Measurements from ENCODE around the gene CCDC51. TPM values are rescaled to one million over a fixed set of nuclear protein-coding genes. Genes with fewer than 3 reads are reported as not detected.

Gene CCDC51
- total and polyA plus RNA-seq, 7 experiments from 2014 or later: 3.6 to 16.5 (median 7.1) TPM

DNA sequence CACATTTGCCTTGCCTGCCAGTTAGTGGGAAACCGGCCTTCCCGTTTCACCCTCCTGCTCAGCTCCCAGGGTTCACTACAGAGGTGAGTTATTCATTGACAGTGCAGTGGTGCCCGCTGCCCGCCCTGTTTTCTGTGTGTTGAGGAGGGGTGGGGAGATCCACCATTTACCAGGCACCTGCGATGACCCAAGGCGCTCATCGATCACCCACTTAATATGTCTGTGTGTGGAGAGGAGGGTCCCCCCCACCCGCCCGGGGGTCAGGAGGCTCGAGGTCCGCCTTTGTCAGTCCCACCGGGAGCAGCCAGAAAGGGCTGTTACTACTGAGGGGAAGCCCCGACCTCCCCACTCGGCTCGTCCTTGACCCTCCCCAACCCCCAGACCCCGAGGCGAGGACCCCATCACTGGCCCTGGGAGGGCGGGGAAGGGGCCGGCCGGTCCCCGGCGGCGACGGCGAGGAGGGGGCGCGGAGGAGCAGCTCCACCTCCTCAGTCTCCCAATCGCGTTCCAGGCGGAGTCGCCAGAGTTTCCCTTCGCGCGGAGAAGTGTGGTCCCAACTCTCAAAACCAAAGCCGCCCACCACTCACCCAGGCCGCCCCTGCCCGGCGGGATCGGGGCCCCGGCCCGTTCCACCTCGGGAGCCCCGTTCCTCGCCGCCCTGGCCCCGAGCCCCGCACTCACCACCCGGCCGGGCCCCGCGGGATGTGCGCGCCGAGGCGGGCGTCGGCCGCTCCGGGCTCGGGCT, 11.2 kb downstream of the CCDC51 start:
- Mint-ChIP-seq H3K9me3 (peaks cover 0 to 2% (median 0%) of the 10 kb centered on the region in 11 donors), H3K4me3 (peak overlapping the region in 9 of 10 donors; percentile 25 to 90 (median 63)), H3K36me3 (peaks cover 0 to 12% (median 0%) of the 10 kb centered on the region in 5 donors), H3K27ac (peak overlapping the region in 1 of 9 donors; percentile 40), H3K4me1 (peaks cover 0 to 17% (median 0%) of the 10 kb centered on the region in 7 donors), H3K27me3 (peaks cover 0 to 30% (median 0%) of the 10 kb centered on the region in 5 donors)
- intact Hi-C loops (cut with micrococcal nuclease): no loop called here
- Histone ChIP-seq H3K36me3 (ENCODE audit: control insufficient read depth in 2 of 3, insufficient read depth in 3 of 3, low read length in 3 of 3) (peaks cover 0 to 21% (median 3%) of the 10 kb centered on the region in 3 experiments), H3K27ac (ENCODE audit: low read depth, low read length) (no peak overlapping the region), H3K4me1 (ENCODE audit: control insufficient read depth in 2 of 2, insufficient read depth in 2 of 2, low read length in 2 of 2) (peaks cover 8 to 10% of the 10 kb centered on the region in 2 donors), H3K4me3 (ENCODE audit: low read length) (peak overlapping the region; percentile 51), H3K9me3 (ENCODE audit: control insufficient read depth in 2 of 3, low read length in 3 of 3) (no peaks in the 10 kb centered on the region), H3K27me3 (ENCODE audit: control insufficient read depth in 2 of 2, insufficient read depth in 2 of 2, low read length in 2 of 2) (no peaks in the 10 kb centered on the region)
- no peak for DNase-seq
- no peak for ATAC-seq
- POLR2A ChIA-PET: interaction anchor here (1.0 kb wide), 1 partner anchor 13 kb away, joined by 3 read pairs; no protein-coding TSS in a partner anchor
- CTCF ChIA-PET: no interaction called here

DNA sequence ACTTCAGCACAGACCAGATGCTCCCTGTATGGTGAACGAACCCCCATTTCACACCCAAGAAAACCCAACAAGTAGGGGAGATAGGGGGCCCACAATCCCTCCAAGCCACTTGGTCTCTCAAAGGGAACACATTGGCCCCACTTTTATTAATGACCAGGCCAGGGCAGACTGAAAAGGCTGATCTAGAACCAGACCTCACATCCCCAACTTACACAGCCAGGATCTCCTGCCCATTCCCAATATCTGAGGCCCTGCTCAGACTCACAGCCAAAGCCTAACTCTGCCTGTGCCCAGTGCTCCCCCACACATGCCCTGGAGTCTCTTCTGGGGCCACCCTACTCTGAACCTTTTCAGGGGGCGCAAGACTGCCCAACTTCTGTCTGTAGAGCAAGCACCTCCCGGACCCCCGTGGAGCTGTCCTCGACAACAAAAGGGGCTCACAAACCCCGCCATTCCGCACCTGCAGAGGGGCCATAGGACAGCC, 11.8 kb downstream of the CCDC51 start:
- intact Hi-C loops (cut with micrococcal nuclease): no loop called here
- Mint-ChIP-seq H3K27ac (peak overlapping the region in 3 of 9 donors; percentile 24 to 41 (median 40)), H3K9me3 (peaks cover 0 to 2% (median 0%) of the 10 kb centered on the region in 11 donors), H3K27me3 (peaks cover 0 to 30% (median 0%) of the 10 kb centered on the region in 5 donors), H3K4me3 (peak overlapping the region; percentile 44 to 90 (median 64)), H3K4me1 (peaks cover 0 to 17% (median 0%) of the 10 kb centered on the region in 7 donors), H3K36me3 (peaks cover 0 to 12% (median 0%) of the 10 kb centered on the region in 5 donors)
- POLR2A ChIA-PET: interaction anchor here (1.0 kb wide), 1 partner anchor 14 kb away, joined by 3 read pairs; no protein-coding TSS in a partner anchor
- H3K4me1 ChIP-seq (ENCODE audit: control insufficient read depth in 2 of 2, insufficient read depth in 2 of 2, low read length in 2 of 2): peaks cover 8 to 10% of the 10 kb centered on the region in 2 donors
- H3K4me3 ChIP-seq (ENCODE audit: low read length): no peak overlapping the region
- ATAC-seq (no peak), DNase-seq (no peak)
- H3K36me3 ChIP-seq (ENCODE audit: control insufficient read depth in 2 of 3, insufficient read depth in 3 of 3, low read length in 3 of 3): peaks cover 0 to 15% (median 3%) of the 10 kb centered on the region in 3 experiments
- no peaks in the 10 kb centered on the region for H3K27me3 ChIP-seq (ENCODE audit: control insufficient read depth in 2 of 2, insufficient read depth in 2 of 2, low read length in 2 of 2)
- H3K9me3 ChIP-seq (ENCODE audit: control insufficient read depth in 2 of 3, low read length in 3 of 3): no peaks in the 10 kb centered on the region
- CTCF ChIA-PET: no interaction called here
- no peak overlapping the region for H3K27ac ChIP-seq (ENCODE audit: low read depth, low read length)

DNA sequence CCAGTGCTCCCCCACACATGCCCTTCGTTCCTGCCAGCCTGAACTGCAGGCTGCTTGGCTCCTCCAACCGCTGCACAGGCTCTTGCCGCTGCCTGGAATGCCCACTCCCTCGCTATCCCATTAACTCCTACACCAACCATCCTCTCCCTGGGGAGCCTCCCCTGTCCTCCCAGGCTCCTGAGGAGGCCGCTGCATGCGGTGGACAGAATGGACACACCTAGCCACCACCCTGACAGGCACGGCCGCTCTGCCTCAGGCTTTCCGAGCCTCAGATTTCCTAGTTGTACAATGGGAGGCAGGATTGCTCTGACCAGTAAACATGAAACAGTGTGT, 12.3 kb downstream of the CCDC51 start:
- Mint-ChIP-seq H3K9me3 (peaks cover 0 to 2% (median 0%) of the 10 kb centered on the region in 11 donors), H3K4me1 (peaks cover 0 to 17% (median 0%) of the 10 kb centered on the region in 7 donors), H3K27ac (peak overlapping the region in 3 of 9 donors; percentile 17 to 41 (median 24)), H3K27me3 (peaks cover 0 to 30% (median 0%) of the 10 kb centered on the region in 5 donors), H3K36me3 (peaks cover 0 to 12% (median 0%) of the 10 kb centered on the region in 5 donors), H3K4me3 (peak overlapping the region; percentile 44 to 90 (median 64))
- no peaks in the 10 kb centered on the region for H3K27me3 ChIP-seq (ENCODE audit: control insufficient read depth in 2 of 2, insufficient read depth in 2 of 2, low read length in 2 of 2)
- H3K36me3 ChIP-seq (ENCODE audit: control insufficient read depth in 2 of 3, insufficient read depth in 3 of 3, low read length in 3 of 3): peaks cover 0 to 10% (median 3%) of the 10 kb centered on the region in 3 experiments
- H3K27ac ChIP-seq (ENCODE audit: low read depth, low read length): no peak overlapping the region
- H3K4me3 ChIP-seq (ENCODE audit: low read length): no peak overlapping the region
- ATAC-seq (no peak), DNase-seq (no peak)
- ChIA-PET POLR2A (interaction anchor here (0.7 kb wide), 1 partner anchor 42 kb away, joined by 3 read pairs; no protein-coding TSS in a partner anchor), CTCF (interaction anchor here (1.0 kb wide), 1 partner anchor 8 kb away, joined by 3 read pairs; no protein-coding TSS in a partner anchor)
- peaks cover 8 to 10% of the 10 kb centered on the region in 2 donors for H3K4me1 ChIP-seq (ENCODE audit: control insufficient read depth in 2 of 2, insufficient read depth in 2 of 2, low read length in 2 of 2)
- intact Hi-C loops (cut with micrococcal nuclease): no loop called here
- H3K9me3 ChIP-seq (ENCODE audit: control insufficient read depth in 2 of 3, low read length in 3 of 3): no peaks in the 10 kb centered on the region

DNA sequence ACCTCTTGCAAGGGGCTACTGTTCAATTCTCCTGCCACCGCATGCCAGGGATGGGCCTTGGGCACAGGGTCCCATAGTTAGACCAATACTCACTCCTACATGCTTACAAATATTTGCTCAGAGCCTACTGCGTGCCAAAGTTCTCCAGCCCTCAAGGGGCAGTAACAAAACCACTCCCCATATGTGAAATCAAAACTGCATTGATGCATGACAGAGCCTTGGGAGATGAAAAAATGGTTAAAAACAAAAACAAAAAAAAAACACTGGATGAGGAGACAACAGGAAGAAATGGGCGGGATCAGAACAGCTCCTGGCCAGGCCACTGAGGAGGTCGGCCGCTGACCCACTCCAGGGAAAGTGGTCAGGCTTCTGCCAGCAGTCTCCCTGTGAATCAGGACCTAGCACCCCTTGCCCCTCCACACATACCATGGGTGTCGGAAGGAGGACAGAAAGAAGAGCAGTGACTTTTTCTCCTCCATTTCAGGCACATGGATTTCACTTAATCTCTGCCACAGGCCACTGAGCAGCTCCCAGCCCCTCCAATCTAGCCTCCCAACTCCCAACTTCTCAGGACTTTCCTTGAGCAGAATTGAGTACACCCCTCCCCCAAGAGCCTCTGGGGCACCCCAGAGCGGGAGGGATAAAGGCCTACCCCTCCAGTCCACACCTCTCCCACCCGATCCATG, 12.8 kb downstream of the CCDC51 start:
- Histone ChIP-seq H3K4me3 (ENCODE audit: low read length) (no peak overlapping the region), H3K36me3 (ENCODE audit: control insufficient read depth in 2 of 3, insufficient read depth in 3 of 3, low read length in 3 of 3) (peaks cover 0 to 5% (median 3%) of the 10 kb centered on the region in 3 experiments), H3K9me3 (ENCODE audit: control insufficient read depth in 2 of 3, low read length in 3 of 3) (no peaks in the 10 kb centered on the region), H3K27ac (ENCODE audit: low read depth, low read length) (no peak overlapping the region), H3K4me1 (ENCODE audit: control insufficient read depth in 2 of 2, insufficient read depth in 2 of 2, low read length in 2 of 2) (peaks cover 8 to 10% of the 10 kb centered on the region in 2 donors), H3K27me3 (ENCODE audit: control insufficient read depth in 2 of 2, insufficient read depth in 2 of 2, low read length in 2 of 2) (no peaks in the 10 kb centered on the region)
- no peak for DNase-seq
- CTCF ChIA-PET: interaction anchor here (1.0 kb wide), 1 partner anchor 9 kb away, joined by 3 read pairs; no protein-coding TSS in a partner anchor
- H3K36me3 Mint-ChIP-seq: peaks cover 0 to 12% (median 0%) of the 10 kb centered on the region in 5 donors
- POLR2A ChIA-PET: interaction anchor here (0.7 to 1.2 kb wide), 2 partner anchors 10 to 42 kb away, joined by 3 read pairs; no protein-coding TSS in a partner anchor
- intact Hi-C loops (cut with micrococcal nuclease): no loop called here
- peaks cover 0 to 30% (median 0%) of the 10 kb centered on the region in 5 donors for H3K27me3 Mint-ChIP-seq
- peaks cover 0 to 17% (median 0%) of the 10 kb centered on the region in 7 donors for H3K4me1 Mint-ChIP-seq
- H3K27ac Mint-ChIP-seq: peak overlapping the region in 1 of 9 donors; percentile 17
- peaks cover 0 to 2% (median 0%) of the 10 kb centered on the region in 11 donors for H3K9me3 Mint-ChIP-seq
- ATAC-seq: no peak
- H3K4me3 Mint-ChIP-seq: peak overlapping the region in 8 of 10 donors; percentile 0 to 90 (median 34)

DNA sequence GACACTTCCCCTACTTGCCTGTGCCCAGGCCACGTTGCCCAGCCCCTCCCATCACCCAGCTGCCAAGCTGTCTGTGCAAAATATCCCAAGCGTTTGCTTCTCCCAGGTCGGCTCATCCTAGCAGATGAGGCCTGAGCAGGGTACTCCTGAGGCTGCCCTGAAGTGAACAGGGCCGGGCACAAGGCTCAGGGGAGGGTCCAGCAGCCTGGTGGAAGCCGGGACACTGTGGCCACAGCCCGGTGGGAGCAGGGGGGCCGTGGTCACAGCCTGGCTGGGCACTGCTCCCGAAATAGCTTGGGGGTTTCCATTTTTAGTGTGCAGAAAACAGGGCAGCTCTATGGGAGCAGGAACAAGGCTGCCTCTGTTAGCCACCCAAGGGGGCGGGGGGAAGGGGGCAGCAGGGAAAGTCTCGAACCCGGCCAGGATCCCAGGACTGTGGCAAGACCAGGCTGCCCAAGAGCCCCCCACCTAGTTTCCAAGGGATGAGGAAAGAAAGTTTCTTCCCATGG, 13.5 kb downstream of the CCDC51 start:
- Histone ChIP-seq H3K4me3 (ENCODE audit: low read length) (no peak overlapping the region), H3K9me3 (ENCODE audit: control insufficient read depth in 2 of 3, low read length in 3 of 3) (no peaks in the 10 kb centered on the region), H3K36me3 (ENCODE audit: control insufficient read depth in 2 of 3, insufficient read depth in 3 of 3, low read length in 3 of 3) (no peaks in the 10 kb centered on the region), H3K27me3 (ENCODE audit: control insufficient read depth in 2 of 2, insufficient read depth in 2 of 2, low read length in 2 of 2) (no peaks in the 10 kb centered on the region), H3K27ac (ENCODE audit: low read depth, low read length) (no peak overlapping the region), H3K4me1 (ENCODE audit: control insufficient read depth in 2 of 2, insufficient read depth in 2 of 2, low read length in 2 of 2) (peaks cover 8 to 10% of the 10 kb centered on the region in 2 donors)
- peaks cover 0 to 13% (median 0%) of the 10 kb centered on the region in 7 donors for H3K4me1 Mint-ChIP-seq
- peaks cover 0 to 8% (median 0%) of the 10 kb centered on the region in 5 donors for H3K36me3 Mint-ChIP-seq
- H3K9me3 Mint-ChIP-seq: peaks cover 0 to 2% (median 0%) of the 10 kb centered on the region in 11 donors
- no peak for ATAC-seq
- ChIA-PET CTCF (interaction anchor here (1.0 kb wide), 1 partner anchor 9 kb away, joined by 3 read pairs; no protein-coding TSS in a partner anchor), POLR2A (interaction anchor here (1.2 kb wide), 1 partner anchor 10 kb away, joined by 3 read pairs; no protein-coding TSS in a partner anchor)
- H3K4me3 Mint-ChIP-seq: peak overlapping the region in 1 of 10 donors; percentile 90
- DNase-seq: no peak
- H3K27me3 Mint-ChIP-seq: peaks cover 0 to 30% (median 0%) of the 10 kb centered on the region in 5 donors
- intact Hi-C loops (cut with micrococcal nuclease): no loop called here
- no peak overlapping the region for H3K27ac Mint-ChIP-seq

DNA sequence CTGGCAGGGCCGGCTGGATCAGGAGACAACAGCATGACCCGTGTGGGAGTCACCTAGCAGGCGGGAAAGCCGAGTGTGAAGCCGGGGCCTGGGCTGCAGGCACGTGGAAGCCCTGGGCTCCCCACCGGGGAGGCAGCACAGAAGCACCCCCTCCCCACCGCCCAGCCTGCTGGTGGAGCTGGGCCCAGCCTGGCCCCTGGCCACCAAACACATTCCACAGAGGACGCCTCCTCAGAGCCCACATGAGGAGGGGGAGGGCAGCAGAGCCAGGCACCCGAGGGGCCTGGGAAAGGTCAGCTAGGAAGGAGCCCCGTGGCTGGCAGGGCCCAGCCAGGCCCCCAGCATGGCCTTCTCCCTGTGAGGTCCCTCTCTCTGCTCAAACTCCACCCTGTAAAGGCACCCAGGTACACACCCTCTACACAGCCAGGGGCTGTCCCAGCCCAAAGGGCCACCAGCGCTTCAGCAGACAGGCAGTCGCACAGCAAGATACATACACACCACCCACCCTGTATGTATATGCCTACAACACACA, 14.6 kb downstream of the CCDC51 start:
- ChIA-PET CTCF (interaction anchor here (1.0 kb wide), 1 partner anchor 25 kb away, joined by 4 read pairs; no protein-coding TSS in a partner anchor), POLR2A (no interaction called here)
- Mint-ChIP-seq H3K27me3 (peaks cover 0 to 24% (median 0%) of the 10 kb centered on the region in 5 donors), H3K27ac (no peak overlapping the region), H3K9me3 (no peaks in the 10 kb centered on the region), H3K36me3 (peaks cover 0 to 2% (median 0%) of the 10 kb centered on the region in 5 donors), H3K4me3 (no peak overlapping the region), H3K4me1 (peaks cover 0 to 5% (median 0%) of the 10 kb centered on the region in 7 donors)
- intact Hi-C loops (cut with micrococcal nuclease): no loop called here
- Histone ChIP-seq H3K36me3 (ENCODE audit: control insufficient read depth in 2 of 3, insufficient read depth in 3 of 3, low read length in 3 of 3) (no peaks in the 10 kb centered on the region), H3K4me1 (ENCODE audit: control insufficient read depth in 2 of 2, insufficient read depth in 2 of 2, low read length in 2 of 2) (peaks cover 6 to 7% of the 10 kb centered on the region in 2 donors), H3K27ac (ENCODE audit: low read depth, low read length) (no peak overlapping the region), H3K9me3 (ENCODE audit: control insufficient read depth in 2 of 3, low read length in 3 of 3) (no peaks in the 10 kb centered on the region), H3K27me3 (ENCODE audit: control insufficient read depth in 2 of 2, insufficient read depth in 2 of 2, low read length in 2 of 2) (no peaks in the 10 kb centered on the region), H3K4me3 (ENCODE audit: low read length) (no peak overlapping the region)
- ATAC-seq (no peak), DNase-seq (no peak)

All from naive thymus-derived CD4-positive, alpha-beta T cell (primary cell).